CD4-positive, alpha-beta T cell treated with Interferon alpha-2 for 1 hour (primary cell): ENCODE data around the gene OR10AD1.
A peak's percentile ranks its signal among the peaks of the same experiment; 100 is the strongest.

Experiments
- DNase-seq, 2 donors: peaks; one replicate each; pipeline ENCODE4 v3.0.0-alpha.2; 2020 to 2022

Gene OR10AD1

DNA sequence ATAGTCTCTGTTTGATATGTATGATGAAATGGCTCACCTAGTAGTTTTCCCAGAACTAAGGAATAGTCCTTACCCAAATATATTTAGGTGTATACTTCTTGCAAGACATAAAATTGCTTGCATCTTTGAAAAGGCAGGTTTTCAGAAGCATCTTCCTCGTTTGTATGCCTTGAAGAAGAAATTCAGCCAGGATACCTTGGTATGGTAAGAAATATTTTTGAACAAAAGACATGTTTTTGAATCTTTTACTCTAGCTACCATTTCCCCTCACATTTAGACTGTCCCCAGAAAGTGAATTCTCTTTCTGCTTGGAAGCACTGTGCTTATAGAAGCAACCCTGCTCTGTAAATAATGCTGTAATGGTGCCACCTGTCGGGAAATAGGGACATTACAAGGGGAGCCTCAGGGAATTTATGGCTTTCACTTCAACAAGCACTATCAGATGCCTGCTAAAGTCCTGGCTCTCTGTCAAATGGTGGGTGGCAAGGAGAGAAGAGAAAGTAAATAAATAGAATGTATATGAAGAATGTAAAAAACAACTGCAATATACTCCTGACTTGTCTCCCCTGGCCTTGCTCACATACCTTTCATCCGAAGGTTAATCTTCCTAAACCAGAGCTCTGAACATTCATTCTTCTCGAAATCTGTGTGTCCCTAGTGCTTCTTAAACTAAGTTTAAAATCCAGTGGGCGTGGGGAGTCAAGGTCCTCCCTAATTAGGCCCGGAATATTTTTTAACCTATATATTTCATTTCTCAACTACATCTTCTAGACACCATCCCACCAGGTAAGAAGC is 13.6 kb downstream of the OR10AD1 start:
- peak; percentile 71 to 81 for DNase-seq

- no peak for DNase-seq
These were observed 15.0 kb downstream of the OR10AD1 start for GRCh38 chr12:48187916-48188695.

DNA sequence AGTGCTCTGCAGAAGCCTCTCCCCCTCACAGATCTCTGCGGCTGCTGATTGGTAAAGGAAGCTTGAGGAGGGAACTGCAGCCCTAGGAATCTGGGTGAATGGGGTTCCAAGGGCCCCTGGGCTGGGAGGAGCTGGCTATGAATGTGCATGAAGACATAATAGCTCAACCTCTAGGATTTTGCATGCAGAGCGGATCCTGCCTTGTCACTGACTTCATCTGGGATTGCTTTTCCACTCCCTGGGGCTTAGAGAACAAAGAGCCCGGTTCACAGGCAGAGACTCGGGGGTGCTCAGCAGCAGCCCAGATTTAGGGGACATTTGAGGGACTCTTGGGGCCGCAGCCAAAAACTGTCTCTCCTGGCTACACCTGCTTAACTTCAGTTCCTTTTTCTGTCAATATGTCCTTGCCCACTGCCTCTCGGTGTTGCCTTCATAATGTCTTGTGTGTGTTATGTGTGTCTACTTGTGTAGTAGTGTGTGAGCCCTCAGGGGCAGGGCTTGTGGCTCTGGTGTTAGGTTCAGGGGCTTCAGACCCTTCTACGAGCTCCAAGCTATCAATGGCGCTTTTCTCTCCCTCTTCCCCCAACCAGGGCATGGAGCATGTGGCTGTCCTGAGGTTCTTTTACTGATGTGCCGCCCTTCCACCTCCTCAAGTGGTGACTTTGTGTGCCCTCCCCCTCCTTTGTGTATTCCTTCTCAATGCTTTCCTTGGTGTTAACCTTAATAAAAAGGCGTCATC is 17.7 kb downstream of the OR10AD1 start:
- DNase-seq, result no peak

DNA sequence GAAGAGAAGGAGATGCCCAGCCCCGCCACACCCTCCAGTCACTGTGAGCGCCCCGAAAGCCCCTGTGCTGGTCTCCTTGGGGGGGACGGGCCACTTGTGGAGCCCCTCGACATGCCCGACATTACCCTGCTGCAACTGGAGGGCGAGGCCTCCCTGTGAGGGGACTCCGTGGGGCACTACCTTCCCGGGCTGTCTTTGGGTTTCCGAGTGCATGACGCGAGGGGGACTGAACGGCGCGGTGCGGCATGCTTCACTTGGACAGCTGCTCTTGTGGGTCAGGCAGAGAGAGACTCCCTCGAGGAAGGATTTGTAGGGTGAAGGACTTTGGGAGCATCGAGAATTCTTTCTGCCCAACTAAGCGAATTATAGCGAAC is 18.6 kb downstream of the OR10AD1 start:
- no peak for DNase-seq

DNA sequence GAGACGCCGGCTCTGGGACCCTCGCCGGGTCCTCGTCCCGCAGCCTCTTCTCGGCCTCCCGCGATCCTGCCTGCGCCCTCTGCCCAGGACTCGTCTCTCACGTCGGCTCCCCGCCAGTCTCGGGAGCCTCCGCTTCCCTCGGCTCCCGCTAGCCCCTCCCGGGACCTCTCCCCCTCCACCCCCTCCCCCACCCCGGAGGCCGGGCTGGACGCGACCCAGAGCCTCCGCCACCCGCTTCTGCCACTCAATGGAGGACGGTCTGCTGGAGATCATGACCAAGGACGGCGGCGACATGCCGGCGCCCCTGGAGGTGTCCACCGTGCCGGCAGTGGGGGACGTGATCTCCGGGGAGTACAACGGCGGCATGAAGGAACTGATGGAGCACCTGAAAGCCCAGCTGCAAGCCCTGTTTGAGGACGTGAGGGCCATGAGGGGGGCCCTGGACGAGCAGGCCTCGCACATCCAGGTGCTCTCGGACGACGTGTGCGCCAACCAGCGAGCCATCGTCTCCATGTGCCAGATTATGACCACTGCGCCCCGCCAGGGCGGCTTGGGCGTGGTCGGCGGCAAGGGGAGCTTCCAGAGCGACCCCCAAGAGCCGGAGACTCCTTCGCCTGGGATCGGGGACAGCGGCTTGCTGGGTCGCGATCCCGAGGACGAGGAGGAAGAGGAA is 19.1 kb downstream of the OR10AD1 start:
- DNase-seq, result peak in 1 of 2 donors; percentile 37

- DNase-seq, result peak; percentile 80 to 88
These were observed 19.8 kb downstream of the OR10AD1 start, which contains the start of gene CCDC184 for GRCh38 chr12:48183091-48183875. TSS of gene CCDC184 (plus strand) at chr12:48183644. CDS start at chr12:48184123, 479 bp downstream.

DNA sequence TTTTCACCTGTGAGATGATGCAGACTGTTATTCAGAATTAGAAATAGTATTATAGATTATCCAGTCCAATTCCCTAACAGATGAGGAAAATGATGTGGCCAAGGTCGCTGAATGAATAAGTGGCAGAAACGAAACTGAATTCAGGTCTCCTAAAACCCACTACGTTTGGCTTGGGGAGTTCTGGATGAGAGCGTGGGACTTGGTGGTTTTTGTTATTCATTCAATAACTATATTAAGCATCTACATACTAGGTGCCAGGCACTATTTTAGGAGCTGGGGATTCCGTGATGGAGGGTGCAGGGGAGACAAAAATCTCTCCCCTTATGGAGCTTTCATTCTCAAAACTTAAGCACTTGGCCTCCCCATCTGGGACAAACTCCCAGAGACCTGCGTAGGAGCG is 20.5 kb downstream of the OR10AD1 start:
- DNase-seq, result peak in 1 of 2 donors; percentile 21

- no peak for DNase-seq
These were observed 22.1 kb downstream of the OR10AD1 start for GRCh38 chr12:48180857-48181495.

- no peak for DNase-seq
These were observed 22.7 kb downstream of the OR10AD1 start for GRCh38 chr12:48180424-48180823.

GRCh38 chr12:48179466-48179865 is 23.6 kb downstream of the OR10AD1 start:
- no peak for DNase-seq

- DNase-seq, result no peak
These were observed 25.1 kb downstream of the OR10AD1 start for GRCh38 chr12:48177982-48178381.

DNA sequence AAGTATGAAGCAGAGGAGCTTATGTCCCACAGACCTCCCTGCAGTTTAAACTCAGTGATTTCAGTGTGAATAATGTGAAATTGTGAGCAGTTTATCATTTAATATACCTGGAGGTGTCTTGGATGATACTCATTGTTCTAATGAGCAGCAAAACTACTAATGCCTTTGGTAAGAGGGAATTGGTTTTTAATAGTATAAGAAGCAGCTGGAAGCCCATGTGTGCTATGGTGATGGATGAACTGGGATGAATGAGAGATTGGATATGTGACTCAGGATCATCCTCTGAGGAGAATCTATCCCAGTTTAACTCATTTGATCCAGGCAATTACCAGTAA is 26.7 kb downstream of the OR10AD1 start:
- no peak for DNase-seq

GRCh38 chr12:48175613-48176416 is 27.3 kb downstream of the OR10AD1 start:
- no peak for DNase-seq

DNA sequence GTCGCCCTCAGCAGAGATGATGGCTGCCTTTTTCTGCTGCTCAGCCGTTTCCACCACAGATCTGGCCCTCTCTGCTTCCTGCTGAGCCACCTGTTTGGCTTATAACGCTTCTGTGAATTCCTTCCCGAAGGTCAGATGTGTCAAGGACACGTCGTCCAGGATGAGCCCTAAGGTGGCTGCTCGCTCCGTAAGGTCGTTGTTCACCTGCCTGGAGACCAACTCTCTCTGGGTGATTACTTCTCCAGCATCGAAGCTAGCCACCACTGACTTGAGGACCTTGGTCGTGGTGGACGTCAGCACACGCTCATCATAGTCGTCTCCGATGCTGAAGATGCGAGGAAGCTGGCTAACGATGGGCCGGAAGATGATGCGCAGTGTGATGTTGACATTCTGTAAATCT is 34.1 kb downstream of the OR10AD1 start:
- no peak for DNase-seq

- DNase-seq, result peak; percentile 65 to 80
These were observed 37.8 kb downstream of the OR10AD1 start for GRCh38 chr12:48165089-48165981.

- DNase-seq, result no peak
These were observed 38.6 kb downstream of the OR10AD1 start for GRCh38 chr12:48164451-48164850.

DNA sequence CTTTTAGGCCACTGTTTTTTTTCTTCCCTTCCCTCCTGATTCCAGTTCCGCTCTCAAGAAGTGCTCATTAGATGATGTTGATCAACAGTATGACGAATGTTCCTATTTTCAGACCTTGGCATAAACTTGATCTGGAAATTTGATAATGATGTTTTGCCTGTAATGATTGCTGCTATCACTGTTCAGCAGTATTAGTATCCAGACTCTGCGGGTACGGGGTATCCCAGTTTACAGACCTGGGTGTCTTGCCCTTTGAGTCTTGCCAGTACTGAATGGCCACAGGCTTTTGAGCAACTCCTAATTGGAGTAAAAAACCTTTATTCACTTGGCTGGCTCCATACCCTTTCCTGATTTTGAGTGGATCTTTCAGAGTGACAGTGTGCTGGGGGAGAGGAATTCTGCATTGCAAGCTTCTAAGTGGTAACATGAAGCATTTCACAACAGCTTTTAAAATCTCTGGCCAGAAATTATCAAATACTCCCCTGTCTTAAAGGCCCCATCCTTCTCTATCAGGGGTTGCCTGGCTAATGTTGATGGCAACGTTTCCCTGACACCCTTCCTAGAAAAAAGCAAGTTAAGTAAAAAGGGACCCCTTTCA is 39.8 kb downstream of the OR10AD1 start:
- DNase-seq, result no peak

GRCh38 chr12:48160807-48161206 is 42.3 kb downstream of the OR10AD1 start:
- no peak for DNase-seq

DNA sequence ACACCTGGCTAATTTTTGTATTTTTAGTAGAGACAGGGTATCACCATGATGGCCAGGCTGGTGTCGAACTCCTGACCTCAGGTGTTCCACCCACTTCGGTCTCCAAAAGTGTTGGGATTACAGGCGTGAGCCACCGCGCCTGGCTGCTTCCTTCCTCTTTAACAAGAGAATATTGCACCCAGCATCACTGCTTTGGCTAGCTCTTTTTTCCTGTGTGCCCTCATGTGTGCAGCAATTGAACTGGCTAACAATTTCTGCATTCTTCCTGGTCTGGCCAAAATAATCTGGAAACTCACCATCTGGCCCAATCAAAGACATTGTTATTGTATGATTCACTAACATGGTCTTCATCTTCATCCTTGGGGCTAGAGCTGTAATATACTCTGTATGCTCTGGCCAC is 43.0 kb downstream of the OR10AD1 start:
- no peak for DNase-seq
